Astrocyte of the cerebellum (primary cell): ENCODE measurements around the gene GRK5.

Experiments used
- DNase-seq: peaks from one replicate; pipeline ENCODE4 v3.0.0-alpha.2; 2011; ENCODE audit warnings: low read depth
- H3K4me3 ChIP-seq: 2 replicates; pipeline ENCODE4 v1.5.1; 2011; ENCODE audit warnings: mild to moderate bottlenecking, low read depth, low read length, moderate library complexity
- CTCF ChIP-seq: IDR thresholded peaks from 2 replicates; pipeline ENCODE4 v1.5.1; 2012; ENCODE audit warnings: low read length, low read depth, moderate library complexity, mild to moderate bottlenecking; ENCODE audit errors: missing control alignments
- in situ Hi-C: cut with HindIII; loops from 2 replicates; pipeline ENCODE4 v1.10.0; 2017; ENCODE audit warnings: low sequenced_read_pairs

Gene GRK5

GRCh38 chr10:119446441-119447277, 239.3 kb downstream of the GRK5 start:
- no peak for TF ChIP-seq CTCF
- no peak overlapping the region for H3K4me3 ChIP-seq
- no peak for DNase-seq
- in situ Hi-C loops = no loop called here

GRCh38 chr10:119447421-119447820, 240.1 kb downstream of the GRK5 start:
- in situ Hi-C loops = no loop called here
- no peak for TF ChIP-seq CTCF
- no peak for DNase-seq
- no peak overlapping the region for H3K4me3 ChIP-seq

GRCh38 chr10:119447823-119448546, 240.6 kb downstream of the GRK5 start:
- no peak overlapping the region for H3K4me3 ChIP-seq
- no peak for DNase-seq
- TF ChIP-seq CTCF = no peak
- in situ Hi-C loops = no loop called here

GRCh38 chr10:119448628-119449584, 241.5 kb downstream of the GRK5 start:
- no peak for TF ChIP-seq CTCF
- no peak for DNase-seq
- H3K4me3 ChIP-seq = no peak overlapping the region
- in situ Hi-C loops = no loop called here

- in situ Hi-C loops = no loop called here
- no peak for TF ChIP-seq CTCF
- DNase-seq = peak; percentile 41
- H3K4me3 ChIP-seq = no peak overlapping the region
Observed at GRCh38 chr10:119449760-119450461, 242.5 kb downstream of the GRK5 start.
